Central memory CD8-positive, alpha-beta T cell (primary cell): ENCODE data around the gene GPSM1.

Source experiments
- ATAC-seq: fragments of 150-1000 bp; cut with Tn5 transposase; replicated peaks from 2 replicates; pipeline ENCODE4 v1.10.0; 2022; ENCODE audit warnings: mild to moderate bottlenecking, moderate FRiP score, moderate number of reproducible peaks; ENCODE audit not compliant: poor library complexity, severe bottlenecking; ENCODE audit errors: extremely low read depth
- DNase-seq, 2 donors: peaks; one replicate each; pipeline ENCODE4 v3.0.0; 2021; ENCODE audit warnings: low spot score in 2 of 2
- H3K27ac Mint-ChIP-seq: one replicate; pipeline ENCODE4 v1.8.0; 2022; ENCODE audit warnings: low read depth, mild to moderate bottlenecking, moderate library complexity, mixed read lengths
- H3K27me3 Mint-ChIP-seq: one replicate; pipeline ENCODE4 v1.8.0; 2022; ENCODE audit warnings: mixed read lengths
- H3K36me3 Mint-ChIP-seq: one replicate; pipeline ENCODE4 v1.8.0; 2022; ENCODE audit warnings: mild to moderate bottlenecking, moderate library complexity, mixed read lengths; ENCODE audit not compliant: insufficient read depth
- H3K4me1 Mint-ChIP-seq: one replicate; pipeline ENCODE4 v1.8.0; 2022; ENCODE audit warnings: mixed read lengths
- H3K4me3 Mint-ChIP-seq: one replicate; pipeline ENCODE4 v1.8.0; 2022; ENCODE audit warnings: mild to moderate bottlenecking, moderate library complexity, mixed read lengths
- H3K9me3 Mint-ChIP-seq: one replicate; pipeline ENCODE4 v1.8.0; 2022; ENCODE audit warnings: mixed read lengths

The GPSM1 gene

DNA sequence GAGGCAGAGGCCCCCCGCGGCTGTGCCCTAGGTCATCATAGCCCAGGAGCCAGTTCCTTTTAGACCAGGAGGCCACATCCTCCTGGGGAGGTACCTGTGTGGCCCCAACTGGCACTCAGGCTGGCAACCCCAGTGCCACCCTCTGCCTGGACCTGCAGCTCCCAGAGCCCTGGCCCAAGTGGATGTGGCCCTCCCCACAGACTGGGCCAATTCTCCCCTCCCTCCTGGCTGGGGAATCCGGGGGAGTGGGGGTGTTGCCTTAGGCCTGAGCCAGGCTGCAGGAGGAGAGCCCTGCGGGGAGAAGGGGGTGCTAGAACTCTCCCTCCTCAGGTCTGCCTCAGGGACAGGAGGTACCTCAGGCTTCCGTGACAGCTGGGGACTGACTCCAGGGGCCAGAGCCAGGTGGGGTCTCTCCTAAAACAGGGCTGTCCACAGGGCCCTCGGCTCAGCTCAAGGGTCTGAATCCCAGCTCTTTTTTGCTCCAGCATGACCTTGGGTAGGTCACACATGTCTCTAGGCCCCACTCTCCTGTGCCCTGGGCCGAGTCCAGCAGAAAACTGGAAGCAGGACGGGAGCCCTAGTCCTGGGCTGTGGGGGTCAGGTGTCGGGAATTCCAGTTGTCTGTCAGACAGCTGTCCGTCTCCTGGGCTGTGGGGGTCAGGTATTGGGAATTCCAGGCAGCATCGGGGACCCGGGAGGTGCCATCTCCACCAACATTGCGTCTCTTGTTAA lies 26.6 kb downstream of the GPSM1 start:
- Mint-ChIP-seq H3K27ac (no peak overlapping the region), H3K4me3 (no peak overlapping the region), H3K36me3 (peaks cover 1% of the 10 kb centered on the region), H3K27me3 (no peaks in the 10 kb centered on the region), H3K4me1 (no peaks in the 10 kb centered on the region), H3K9me3 (no peaks in the 10 kb centered on the region)
- DNase-seq (no peak), ATAC-seq (no peak)

DNA sequence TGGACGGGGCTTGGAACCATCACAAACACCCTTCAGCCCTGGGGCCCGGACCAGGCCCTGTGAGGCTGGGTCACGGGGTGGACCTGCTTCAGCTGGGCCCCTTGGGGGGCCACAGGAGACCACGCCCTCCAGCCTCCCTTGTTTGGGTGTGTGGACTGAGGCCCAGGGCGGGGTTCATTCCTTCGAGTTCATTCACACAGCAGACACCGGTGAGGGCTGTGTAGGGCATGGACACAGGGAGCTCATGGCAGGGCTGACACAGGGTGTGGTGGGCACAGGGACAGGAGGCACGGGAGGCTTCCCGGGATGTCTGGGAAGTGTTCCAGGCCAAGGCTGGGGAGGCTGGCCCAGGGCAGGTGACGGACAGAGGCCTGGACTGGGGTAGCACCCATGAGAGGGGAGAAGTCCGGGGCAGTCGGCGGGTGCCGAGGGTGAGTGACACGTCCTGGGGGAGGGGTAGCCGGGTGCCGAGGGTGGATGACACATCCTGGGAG lies 27.3 kb downstream of the GPSM1 start:
- Mint-ChIP-seq H3K27me3 (no peaks in the 10 kb centered on the region), H3K4me1 (no peaks in the 10 kb centered on the region), H3K27ac (no peak overlapping the region), H3K36me3 (peaks cover 1% of the 10 kb centered on the region), H3K4me3 (no peak overlapping the region), H3K9me3 (no peaks in the 10 kb centered on the region)
- ATAC-seq (no peak), DNase-seq (no peak)

DNA sequence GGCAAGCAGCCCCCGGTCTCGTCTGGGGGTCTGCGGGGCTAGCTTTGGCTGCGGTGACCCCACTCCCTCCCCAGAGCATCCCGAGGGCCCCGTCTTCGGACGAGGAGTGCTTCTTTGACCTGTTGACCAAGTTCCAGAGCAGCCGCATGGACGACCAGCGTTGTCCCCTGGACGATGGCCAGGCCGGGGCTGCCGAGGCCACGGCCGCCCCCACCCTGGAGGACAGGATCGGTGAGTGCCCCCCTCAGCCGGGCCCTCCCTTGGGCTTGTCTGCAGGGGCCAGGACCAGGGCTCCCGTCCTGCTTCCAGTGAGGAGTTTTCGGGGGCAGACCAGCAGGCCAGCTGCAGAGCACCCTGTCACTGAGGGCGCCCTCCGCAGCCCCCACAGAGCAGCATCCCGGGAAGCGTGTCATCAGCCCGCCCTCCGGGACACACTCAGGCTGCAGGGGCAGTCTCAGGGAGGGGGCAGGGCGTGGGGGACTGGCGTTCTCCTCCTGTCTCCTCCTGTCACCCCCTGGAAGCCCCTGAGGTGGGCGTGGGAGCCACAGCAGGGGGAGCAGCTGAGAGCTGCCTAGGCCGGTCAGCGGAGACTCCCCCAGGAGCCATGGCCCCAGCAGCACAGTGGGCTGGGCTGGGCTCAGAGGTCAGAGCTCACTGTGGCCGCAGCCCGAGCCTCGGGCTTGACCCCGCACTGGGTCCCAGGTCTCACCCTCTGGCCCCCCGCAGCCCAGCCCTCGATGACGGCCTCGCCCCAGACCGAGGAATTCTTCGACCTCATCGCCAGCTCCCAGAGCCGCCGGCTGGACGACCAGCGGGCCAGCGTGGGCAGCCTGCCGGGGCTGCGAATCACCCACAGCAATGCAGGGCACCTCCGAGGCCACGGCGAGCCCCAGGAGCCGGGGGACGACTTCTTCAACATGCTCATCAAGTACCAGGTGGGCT lies 28.5 kb downstream of the GPSM1 start:
- no peaks in the 10 kb centered on the region for H3K27me3 Mint-ChIP-seq
- no peak for DNase-seq
- no peaks in the 10 kb centered on the region for H3K9me3 Mint-ChIP-seq
- ATAC-seq: no peak
- peaks cover 3% of the 10 kb centered on the region for H3K36me3 Mint-ChIP-seq
- H3K4me3 Mint-ChIP-seq: no peak overlapping the region
- H3K27ac Mint-ChIP-seq: no peak overlapping the region
- H3K4me1 Mint-ChIP-seq: no peaks in the 10 kb centered on the region

DNA sequence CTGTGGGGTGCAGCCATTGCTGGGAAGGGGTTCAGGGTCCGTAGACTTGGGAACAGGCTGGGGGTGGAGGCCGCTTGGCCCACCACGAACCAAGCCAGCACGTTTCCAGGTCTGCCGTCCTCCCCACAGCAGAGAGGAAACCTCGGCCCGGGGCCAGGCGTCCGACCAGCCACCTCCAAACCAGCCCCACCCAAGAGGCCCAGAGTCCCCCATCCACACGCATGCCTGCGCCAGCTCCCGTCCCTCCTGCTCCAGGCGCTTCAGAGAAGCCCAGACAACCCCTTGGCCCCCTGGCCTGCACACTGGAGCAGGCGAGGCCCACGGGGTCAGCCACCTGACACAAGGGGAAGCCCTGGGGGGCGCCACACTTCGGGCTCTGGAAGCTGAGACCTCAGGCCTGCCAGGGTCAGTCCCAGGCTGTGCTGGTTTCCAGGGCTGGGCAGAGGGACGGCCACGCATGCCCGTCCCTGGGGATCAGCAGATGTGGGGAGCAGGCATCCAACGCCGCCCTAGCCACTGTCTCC lies 29.9 kb downstream of the GPSM1 start:
- no peaks in the 10 kb centered on the region for H3K9me3 Mint-ChIP-seq

DNA sequence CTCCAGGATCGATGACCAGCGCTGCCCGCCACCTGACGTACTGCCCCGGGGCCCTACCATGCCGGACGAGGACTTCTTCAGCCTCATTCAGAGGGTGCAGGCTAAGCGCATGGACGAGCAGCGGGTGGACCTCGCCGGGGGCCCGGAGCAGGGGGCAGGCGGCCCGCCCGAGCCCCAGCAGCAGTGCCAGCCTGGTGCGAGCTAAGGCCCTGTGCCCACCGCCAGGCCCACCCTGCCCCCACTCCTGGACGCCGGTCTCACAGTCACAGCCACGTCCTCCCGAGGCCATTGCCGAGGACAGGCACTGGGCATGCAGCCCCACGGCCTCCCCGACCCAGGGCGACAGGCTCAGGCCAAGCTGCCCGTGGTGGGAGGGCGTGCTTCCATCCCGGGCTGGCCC lies 30.7 kb downstream of the GPSM1 start:
- Mint-ChIP-seq H3K36me3 (peaks cover 7% of the 10 kb centered on the region), H3K27me3 (no peaks in the 10 kb centered on the region), H3K9me3 (no peaks in the 10 kb centered on the region), H3K4me3 (no peak overlapping the region), H3K4me1 (peaks cover 5% of the 10 kb centered on the region), H3K27ac (no peak overlapping the region)
- DNase-seq (no peak), ATAC-seq (no peak)

More for the DNA sequence above, 29.9 kb downstream of the GPSM1 start:
- no peak for ATAC-seq
- no peak for DNase-seq
- H3K36me3 Mint-ChIP-seq: peaks cover 3% of the 10 kb centered on the region
- no peak overlapping the region for H3K4me3 Mint-ChIP-seq
- peaks cover under 1% of the 10 kb centered on the region for H3K4me1 Mint-ChIP-seq
- no peaks in the 10 kb centered on the region for H3K27me3 Mint-ChIP-seq
- H3K27ac Mint-ChIP-seq: no peak overlapping the region

DNA sequence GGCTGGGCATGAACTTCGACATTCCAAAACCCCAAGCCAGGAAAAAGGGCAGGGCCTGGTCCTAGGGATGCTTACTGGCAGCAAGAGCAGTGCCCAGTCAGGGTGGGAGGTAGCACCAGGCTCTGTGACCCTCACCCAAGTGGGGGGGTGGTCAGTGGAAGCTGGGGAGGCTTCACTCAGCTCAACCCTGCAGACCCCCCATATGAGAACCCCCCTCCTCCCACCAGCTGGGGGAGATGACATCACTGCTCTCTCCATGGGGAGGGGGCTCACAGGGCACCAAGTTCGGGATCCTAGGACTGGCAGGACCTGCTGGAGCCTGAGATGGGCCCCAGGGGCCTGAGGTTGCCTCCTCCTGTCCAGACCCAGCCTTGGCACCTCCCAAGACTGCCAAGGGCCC lies 31.5 kb downstream of the GPSM1 start:
- H3K4me3 Mint-ChIP-seq: no peak overlapping the region
- peaks cover 7% of the 10 kb centered on the region for H3K36me3 Mint-ChIP-seq
- DNase-seq: no peak
- no peak for ATAC-seq
- no peaks in the 10 kb centered on the region for H3K27me3 Mint-ChIP-seq
- H3K4me1 Mint-ChIP-seq: peaks cover 5% of the 10 kb centered on the region
- H3K9me3 Mint-ChIP-seq: no peaks in the 10 kb centered on the region
- H3K27ac Mint-ChIP-seq: no peak overlapping the region

DNA sequence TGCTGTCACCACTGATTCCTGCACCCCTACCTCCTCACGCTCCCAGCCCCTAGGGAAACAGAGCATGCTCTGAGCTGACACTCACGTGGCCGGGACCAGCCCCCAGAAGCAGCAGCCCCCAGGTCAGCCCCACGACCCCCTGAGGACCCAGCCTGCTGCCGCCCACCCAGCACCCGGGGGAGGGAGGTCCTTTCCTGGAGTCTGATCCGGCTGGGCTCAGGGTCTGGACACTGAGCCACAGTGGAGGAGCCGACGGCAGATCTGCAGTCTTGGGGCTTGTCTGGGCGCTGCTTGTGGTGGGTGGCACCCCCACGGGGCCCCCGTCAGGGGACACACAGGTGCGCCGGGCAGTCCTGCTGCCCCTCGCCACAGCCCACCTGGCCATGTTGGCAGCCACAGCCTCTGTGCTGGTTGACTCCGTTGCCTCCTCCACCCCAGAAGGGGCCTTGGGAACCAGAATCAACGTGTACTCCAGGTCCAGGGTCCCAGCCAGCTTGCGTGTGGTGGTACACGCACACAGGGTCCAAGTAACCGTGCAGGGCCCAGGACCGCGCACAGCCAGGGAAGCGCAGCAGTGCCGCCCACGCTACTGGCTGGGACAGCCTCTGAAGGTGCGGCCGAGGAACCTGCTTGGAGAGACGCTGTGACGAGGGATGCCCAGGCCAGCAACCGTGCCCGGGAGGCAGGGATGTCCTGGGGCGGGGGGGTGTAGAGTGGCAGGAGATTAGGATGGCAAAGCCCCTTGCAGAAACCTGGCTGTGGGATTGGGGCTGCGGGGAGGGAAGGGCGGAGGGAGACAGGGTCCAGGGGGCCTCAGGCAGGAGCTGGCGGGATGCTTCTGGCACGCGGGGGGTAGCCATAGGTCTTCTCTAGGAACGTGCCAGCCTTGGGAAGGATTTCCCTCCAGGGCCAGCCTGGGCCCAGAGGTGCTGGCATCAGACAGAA lies 32.7 kb downstream of the GPSM1 start:
- H3K9me3 Mint-ChIP-seq: no peaks in the 10 kb centered on the region
- ATAC-seq: no peak
- H3K36me3 Mint-ChIP-seq: peaks cover 9% of the 10 kb centered on the region
- no peak overlapping the region for H3K4me3 Mint-ChIP-seq
- H3K27me3 Mint-ChIP-seq: no peaks in the 10 kb centered on the region
- no peak overlapping the region for H3K27ac Mint-ChIP-seq
- DNase-seq: no peak
- peaks cover 5% of the 10 kb centered on the region for H3K4me1 Mint-ChIP-seq

DNA sequence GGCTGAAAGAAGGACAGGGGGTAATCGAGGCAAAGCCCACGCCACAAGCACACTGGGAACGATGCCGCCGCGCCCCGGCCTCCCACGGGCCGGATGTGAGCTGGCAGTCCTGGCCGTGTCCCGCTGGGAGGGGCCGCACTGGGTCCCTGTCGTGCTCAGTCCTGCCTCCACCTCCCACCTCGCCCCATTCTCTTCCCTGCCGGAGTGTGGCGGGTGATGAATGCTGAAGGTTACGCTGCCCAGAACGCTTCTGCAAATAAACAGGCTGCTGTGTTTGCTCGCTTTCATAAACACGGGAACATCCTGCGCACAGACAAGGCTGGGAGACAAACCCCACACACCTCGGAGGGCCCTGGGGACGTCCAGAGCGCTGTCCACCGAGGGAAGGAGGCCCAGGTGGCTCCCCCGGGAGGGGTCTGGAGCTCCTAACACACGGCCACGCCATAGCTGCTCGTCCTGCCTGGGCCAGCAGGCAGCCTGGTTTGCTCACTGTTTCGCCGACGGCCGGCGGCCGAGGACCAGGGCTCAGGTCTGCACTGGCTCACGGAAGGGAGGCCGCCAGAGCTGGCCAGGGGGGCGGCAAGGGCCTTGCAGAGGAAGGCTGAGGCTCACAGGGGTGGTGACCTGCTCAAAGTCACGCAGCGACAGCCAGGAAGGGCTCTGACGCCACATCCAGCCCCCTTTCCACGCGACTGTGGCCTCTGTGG lies 33.9 kb downstream of the GPSM1 start:
- peaks cover 5% of the 10 kb centered on the region for H3K4me1 Mint-ChIP-seq
- H3K36me3 Mint-ChIP-seq: peaks cover 9% of the 10 kb centered on the region
- H3K4me3 Mint-ChIP-seq: no peak overlapping the region
- no peaks in the 10 kb centered on the region for H3K9me3 Mint-ChIP-seq
- no peak overlapping the region for H3K27ac Mint-ChIP-seq
- H3K27me3 Mint-ChIP-seq: no peaks in the 10 kb centered on the region
- no peak for DNase-seq
- no peak for ATAC-seq

DNA sequence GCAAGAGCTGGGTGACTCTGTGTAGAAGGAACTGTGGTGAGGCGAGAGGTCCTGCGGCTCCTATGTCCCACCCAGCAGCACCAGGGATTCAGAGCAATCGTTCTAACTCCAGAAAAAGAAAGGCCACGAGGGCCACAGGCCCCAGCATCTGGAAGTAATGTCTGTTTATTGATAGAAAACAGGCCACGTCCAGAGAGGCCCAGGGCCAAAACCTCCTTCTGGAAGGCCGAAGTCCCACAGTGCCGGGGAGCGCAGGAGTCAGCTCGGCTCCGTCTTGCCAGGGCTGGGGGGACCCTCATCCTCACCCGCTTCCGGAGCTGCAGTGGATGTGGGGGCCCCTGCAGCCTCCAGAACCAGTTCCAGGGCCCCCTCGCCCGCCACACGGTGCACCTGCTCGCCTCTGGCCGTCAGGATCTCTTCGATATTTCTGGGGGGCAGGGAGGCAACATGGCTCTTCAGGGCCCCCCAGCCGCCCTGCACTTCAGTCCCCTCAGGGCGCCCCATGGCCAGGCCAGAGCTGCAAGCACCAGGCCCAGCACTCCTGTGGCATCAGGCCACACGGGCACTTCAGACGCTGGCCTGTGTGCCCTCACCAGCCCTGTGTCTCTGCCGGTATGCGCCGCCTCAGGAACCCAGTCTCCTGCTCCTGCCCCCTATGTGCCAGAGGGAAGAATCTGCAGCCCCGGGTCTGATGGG lies 34.6 kb downstream of the GPSM1 start:
- ATAC-seq: no peak
- Mint-ChIP-seq H3K27me3 (no peaks in the 10 kb centered on the region), H3K9me3 (no peaks in the 10 kb centered on the region), H3K27ac (no peak overlapping the region), H3K4me3 (no peak overlapping the region), H3K4me1 (peaks cover 5% of the 10 kb centered on the region), H3K36me3 (peaks cover 8% of the 10 kb centered on the region)
- DNase-seq: no peak

DNA sequence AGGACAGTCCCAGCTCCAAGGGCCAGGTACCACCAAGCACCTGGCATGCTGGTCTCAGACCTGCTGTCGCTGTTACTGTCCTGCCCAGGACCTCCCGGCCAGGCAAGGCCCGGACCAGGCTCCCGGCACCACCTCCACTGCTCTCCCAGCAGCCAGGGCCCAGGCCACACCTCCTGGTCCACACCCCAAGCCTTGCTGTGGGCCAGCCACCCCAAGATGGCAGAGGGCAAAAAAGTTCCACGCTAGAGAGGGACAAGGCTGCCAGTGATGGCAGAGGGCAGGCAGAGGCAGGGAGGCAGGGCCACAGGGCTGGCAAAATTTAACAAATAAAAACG lies 35.1 kb downstream of the GPSM1 start:
- Mint-ChIP-seq H3K36me3 (peaks cover 8% of the 10 kb centered on the region), H3K27ac (no peak overlapping the region), H3K4me3 (peak overlapping the region; percentile 74)

More for the DNA sequence above, 35.1 kb downstream of the GPSM1 start:
- Mint-ChIP-seq H3K9me3 (no peaks in the 10 kb centered on the region), H3K27me3 (no peaks in the 10 kb centered on the region), H3K4me1 (peaks cover 5% of the 10 kb centered on the region)
- no peak for ATAC-seq
- DNase-seq: no peak
